ENCODE results near the gene TRIB2. TPM values are rescaled to one million over a fixed set of nuclear protein-coding genes. Genes with fewer than 3 reads are reported as not detected.

TRIB2 gene
- total RNA-seq, 1 experiment from 2014 or later, result 100.0 TPM

DNA sequence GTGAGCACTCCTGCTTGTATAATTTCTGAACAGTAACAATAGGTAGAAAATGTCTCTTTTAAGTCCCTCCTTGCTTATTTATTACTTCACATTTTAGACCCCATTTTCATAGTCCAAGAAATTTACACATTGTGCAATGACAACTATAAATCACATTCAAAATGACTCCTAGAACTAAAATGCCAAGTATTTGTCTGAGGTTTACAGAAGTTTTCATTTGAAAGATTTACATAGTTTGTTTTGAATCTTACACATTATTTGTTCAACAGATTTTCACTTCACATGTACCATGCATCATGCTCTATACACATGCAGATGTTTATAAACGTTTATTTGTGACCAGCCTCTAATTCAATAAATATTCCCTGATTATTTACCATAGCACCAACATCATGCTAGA lies 15.7 kb upstream of the TRIB2 start:
- TF ChIP-seq, protein P1, sequence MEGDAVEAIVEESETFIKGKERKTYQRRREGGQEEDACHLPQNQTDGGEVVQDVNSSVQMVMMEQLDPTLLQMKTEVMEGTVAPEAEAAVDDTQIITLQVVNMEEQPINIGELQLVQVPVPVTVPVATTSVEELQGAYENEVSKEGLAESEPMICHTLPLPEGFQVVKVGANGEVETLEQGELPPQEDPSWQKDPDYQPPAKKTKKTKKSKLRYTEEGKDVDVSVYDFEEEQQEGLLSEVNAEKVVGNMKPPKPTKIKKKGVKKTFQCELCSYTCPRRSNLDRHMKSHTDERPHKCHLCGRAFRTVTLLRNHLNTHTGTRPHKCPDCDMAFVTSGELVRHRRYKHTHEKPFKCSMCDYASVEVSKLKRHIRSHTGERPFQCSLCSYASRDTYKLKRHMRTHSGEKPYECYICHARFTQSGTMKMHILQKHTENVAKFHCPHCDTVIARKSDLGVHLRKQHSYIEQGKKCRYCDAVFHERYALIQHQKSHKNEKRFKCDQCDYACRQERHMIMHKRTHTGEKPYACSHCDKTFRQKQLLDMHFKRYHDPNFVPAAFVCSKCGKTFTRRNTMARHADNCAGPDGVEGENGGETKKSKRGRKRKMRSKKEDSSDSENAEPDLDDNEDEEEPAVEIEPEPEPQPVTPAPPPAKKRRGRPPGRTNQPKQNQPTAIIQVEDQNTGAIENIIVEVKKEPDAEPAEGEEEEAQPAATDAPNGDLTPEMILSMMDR (conservative IDR thresholded peaks at IDR 0.05; ENCODE audit: low read depth, low read length), result no peak
- no peak for TF ChIP-seq EZH2 (IDR thresholded peaks at IDR 0.05; ENCODE audit: borderline replicate concordance, low read depth, low read length, poor library complexity, severe bottlenecking)

DNA sequence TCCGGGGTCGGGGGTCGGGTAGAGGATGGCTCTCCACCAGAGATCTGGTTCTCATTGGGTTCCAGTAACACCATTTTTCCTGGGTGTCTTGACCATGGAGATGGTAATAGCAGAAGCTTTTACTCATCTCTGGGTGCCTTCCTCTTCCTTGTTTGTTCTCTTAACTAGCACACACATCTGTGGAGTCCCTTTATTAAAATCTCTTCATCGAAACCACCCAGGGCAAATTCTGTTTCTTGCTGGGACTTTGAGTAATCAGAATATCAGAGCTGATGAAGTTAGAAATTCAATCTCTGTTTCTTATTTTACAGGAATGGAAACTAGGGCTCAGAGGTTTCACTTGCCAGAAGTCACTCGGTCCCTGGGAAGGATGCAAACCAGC lies 15.0 kb upstream of the TRIB2 start:
- H3K36me3 ChIP-seq (ENCODE audit: insufficient read depth, low read length, poor library complexity, severe bottlenecking), result no peaks in the 10 kb centered on the region
- no peak for DNase-seq (ENCODE audit: low spot score)
- ChIA-PET POLR2A (ENCODE audit: low non-redundant PET) (interaction anchor here (0.6 kb wide), 3 partner anchors 22 to 432 kb away, joined by 3 to 6 read pairs (median 3); no protein-coding TSS in a partner anchor), CTCF (interaction anchor here (1.8 kb wide), 1 partner anchor 14 kb away, joined by 7 read pairs; the partner anchor contains the start of gene TRIB2)
- TF ChIP-seq EZH2 (IDR thresholded peaks at IDR 0.05; ENCODE audit: borderline replicate concordance, low read depth, low read length, poor library complexity, severe bottlenecking), result no peak
- TF ChIP-seq, protein P1 (conservative IDR thresholded peaks at IDR 0.05; ENCODE audit: low read depth, low read length), result no peak
- no peak overlapping the region for H3K4me3 ChIP-seq (ENCODE audit: low read depth, low read length, poor library complexity, severe bottlenecking)
- H3K4me1 ChIP-seq (ENCODE audit: insufficient read depth, low read length, poor library complexity, severe bottlenecking), result peaks cover 40% of the 10 kb centered on the region
- no peaks in the 10 kb centered on the region for H3K9me3 ChIP-seq (ENCODE audit: low read depth, low read length, poor library complexity, severe bottlenecking)
- no peaks in the 10 kb centered on the region for H3K27me3 ChIP-seq (replicated peaks; ENCODE audit: insufficient read depth, low read depth, low read length, poor library complexity)
- H3K27ac ChIP-seq (ENCODE audit: low read depth, low read length, poor library complexity, severe bottlenecking), result peak overlapping the region; percentile 67
- intact Hi-C loops (cut with micrococcal nuclease; ENCODE audit: unreplicated experiment), result loop anchor here (5.0 to 10.0 kb wide), 2 partner anchors 144 to 417 kb away; no protein-coding TSS in a partner anchor
- TSS peak; percentile 42 for BruUV-seq (replicated peaks)

More for the DNA sequence above, 15.7 kb upstream of the TRIB2 start:
- Histone ChIP-seq H3K36me3 (ENCODE audit: insufficient read depth, low read length, poor library complexity, severe bottlenecking) (no peaks in the 10 kb centered on the region), H3K27ac (ENCODE audit: low read depth, low read length, poor library complexity, severe bottlenecking) (no peak overlapping the region), H3K4me1 (ENCODE audit: insufficient read depth, low read length, poor library complexity, severe bottlenecking) (peaks cover 40% of the 10 kb centered on the region), H3K9me3 (ENCODE audit: low read depth, low read length, poor library complexity, severe bottlenecking) (no peaks in the 10 kb centered on the region), H3K4me3 (ENCODE audit: low read depth, low read length, poor library complexity, severe bottlenecking) (no peak overlapping the region), H3K27me3 (replicated peaks; ENCODE audit: insufficient read depth, low read depth, low read length, poor library complexity) (no peaks in the 10 kb centered on the region)
- no TSS peak for BruUV-seq (replicated peaks)
- POLR2A ChIA-PET (ENCODE audit: low non-redundant PET), result no interaction called here
- DNase-seq (ENCODE audit: low spot score), result no peak
- CTCF ChIA-PET, result no interaction called here
- intact Hi-C loops (cut with micrococcal nuclease; ENCODE audit: unreplicated experiment), result loop anchor here (5.0 to 10.0 kb wide), 2 partner anchors 144 to 416 kb away; no protein-coding TSS in a partner anchor

DNA sequence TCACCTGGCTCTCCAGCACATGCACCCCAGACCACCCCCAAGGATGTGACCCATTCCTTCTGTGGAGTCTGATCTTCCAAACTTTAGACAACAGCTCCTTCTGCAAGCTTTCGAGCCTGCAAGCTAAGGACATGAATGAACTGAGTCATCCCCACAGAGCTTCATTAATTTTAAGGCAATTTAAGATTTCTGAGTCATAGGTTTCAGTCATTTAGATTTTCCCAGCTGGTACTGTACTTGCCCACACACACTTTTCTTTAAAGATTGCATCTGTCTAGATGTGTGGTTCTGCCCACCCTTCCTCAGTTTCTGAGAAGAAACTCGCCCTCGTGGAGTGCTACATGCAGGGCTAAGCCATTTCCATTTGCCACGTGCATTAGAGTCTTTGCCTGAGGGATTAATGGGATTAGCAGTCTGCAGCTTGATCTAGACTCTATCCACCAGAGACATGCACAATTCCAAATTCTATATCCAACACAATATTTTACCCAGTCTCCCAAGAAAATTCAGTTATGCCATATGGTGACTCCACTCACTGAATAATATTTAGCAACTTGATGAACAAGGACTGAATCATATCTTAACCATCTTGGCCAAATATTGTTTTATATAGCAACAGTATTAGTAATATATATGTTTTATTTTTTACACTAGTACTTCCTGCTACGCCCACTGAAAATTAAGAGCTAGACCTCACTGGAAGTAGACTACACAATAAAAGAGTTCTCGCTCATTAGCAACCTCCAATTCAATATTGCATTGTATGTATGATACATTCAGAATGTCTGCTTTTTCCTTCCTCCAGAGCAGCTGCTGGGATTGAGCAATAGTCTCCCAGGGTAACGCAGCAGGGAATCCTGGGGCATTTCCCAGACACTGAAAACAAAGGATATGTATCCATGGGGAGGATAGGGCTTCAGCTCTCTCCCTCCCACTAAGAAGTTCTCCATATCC lies 14.3 kb upstream of the TRIB2 start:
- no peak overlapping the region for H3K4me3 ChIP-seq (ENCODE audit: low read depth, low read length, poor library complexity, severe bottlenecking)
- H3K36me3 ChIP-seq (ENCODE audit: insufficient read depth, low read length, poor library complexity, severe bottlenecking), result no peaks in the 10 kb centered on the region
- DNase-seq (ENCODE audit: low spot score), result peak; percentile 95
- POLR2A ChIA-PET (ENCODE audit: low non-redundant PET), result interaction anchor here (0.6 kb wide), 3 partner anchors 23 to 433 kb away, joined by 3 to 6 read pairs (median 3); no protein-coding TSS in a partner anchor
- CTCF ChIA-PET, result interaction anchor here (1.8 kb wide), 1 partner anchor 14 kb away, joined by 7 read pairs; the partner anchor contains the start of gene TRIB2
- H3K27me3 ChIP-seq (replicated peaks; ENCODE audit: insufficient read depth, low read depth, low read length, poor library complexity), result no peaks in the 10 kb centered on the region
- peaks cover 40% of the 10 kb centered on the region for H3K4me1 ChIP-seq (ENCODE audit: insufficient read depth, low read length, poor library complexity, severe bottlenecking)
- intact Hi-C loops (cut with micrococcal nuclease; ENCODE audit: unreplicated experiment), result loop anchor here (1.0 to 10.0 kb wide), 3 partner anchors 145 to 872 kb away; no protein-coding TSS in a partner anchor
- no TSS peak for BruUV-seq (replicated peaks)
- peak overlapping the region; percentile 67 for H3K27ac ChIP-seq (ENCODE audit: low read depth, low read length, poor library complexity, severe bottlenecking)
- TF ChIP-seq, protein P1 (conservative IDR thresholded peaks at IDR 0.05; ENCODE audit: low read depth, low read length), result no peak
- no peak for TF ChIP-seq EZH2 (IDR thresholded peaks at IDR 0.05; ENCODE audit: borderline replicate concordance, low read depth, low read length, poor library complexity, severe bottlenecking)
- H3K9me3 ChIP-seq (ENCODE audit: low read depth, low read length, poor library complexity, severe bottlenecking), result no peaks in the 10 kb centered on the region
